HepG2 (cell line): ENCODE data around the gene UBAC2. TPM values are rescaled to one million over a fixed set of nuclear protein-coding genes. Genes with fewer than 3 reads are reported as not detected.

Experiments
- ATAC-seq: fragments of 200-7000 bp; cut with Tn5 transposase; 3 replicates; pipeline ENCODE4 v1.9.1; 2020; ENCODE audit warnings: mild to moderate bottlenecking, moderate library complexity
- BruUV-seq: library from RNA; stranded (reverse); fragments of 400-500 nt; replicated peaks from 2 replicates; lab custom pipeline; 2021; lab: Mats Ljungman, UMichigan
- CTCF ChIA-PET: fragments of 300-600 bp; formaldehyde crosslinking; extraction: SDS; loops from one replicate; lab custom pipeline; 2021; ENCODE audit warnings: low total read pairs, inconsistent platforms, low intra/inter-chr PET ratio; lab: Yijun Ruan, JAX
- POLR2A ChIA-PET: fragments of 350-600 bp; sonication (Branson Sonifier 250); formaldehyde crosslinking; loops from one replicate; lab custom pipeline; 2020; ENCODE audit warnings: antibody characterized with exemption, inconsistent platforms; lab: Yijun Ruan, JAX
- DNase-seq: peaks from one replicate; pipeline ENCODE4 v3.0.0-alpha.2; 2015; ENCODE audit warnings: low spot score
- FAIRE-seq: peaks from 3 replicates; lab custom pipeline; 2011; peaks lifted over from hg19 to GRCh38; lab: Jason Lieb, UNC
- H2AFZ ChIP-seq: one replicate; pipeline ENCODE4 v1.6.1; 2011; ENCODE audit warnings: low read length, inconsistent platforms
- H3K27ac ChIP-seq: fragments of 300-600 bp; 3 replicates; pipeline ENCODE4 v1.8.0; 2011; ENCODE audit warnings: mixed run types, mild to moderate bottlenecking, mixed read lengths, low read length, inconsistent platforms; ENCODE audit not compliant: insufficient read depth; ENCODE audit errors: extremely low read length
- H3K27me3 ChIP-seq, 2 experiments: fragments of 200-600 bp in 1 of 2; 2 replicates in 1 of 2; 3 replicates in 1 of 2; pipeline versions ENCODE4 v1.6.0 to v1.8.0; 2011; ENCODE audit warnings: low read length in 2 of 2, mild to moderate bottlenecking in 2 of 2, moderate library complexity in 2 of 2, inconsistent platforms in 1 of 2; ENCODE audit not compliant: insufficient read depth in 2 of 2, control insufficient read depth in 1 of 2
- H3K36me3 ChIP-seq, 2 experiments: fragments of 200-600 bp in 1 of 2; replicated peaks in 1 of 2; 2 replicates in 1 of 2; 3 replicates in 1 of 2; pipeline versions ENCODE4 v1.5.1 to v1.8.0; 2011; ENCODE audit warnings: low read length in 2 of 2, inconsistent platforms in 1 of 2; ENCODE audit not compliant: insufficient read depth in 2 of 2, control insufficient read depth in 1 of 2
- H3K4me1 ChIP-seq: 2 replicates; pipeline ENCODE4 v1.5.1; 2012; ENCODE audit warnings: low read length, inconsistent platforms; ENCODE audit not compliant: insufficient read depth
- H3K4me2 ChIP-seq: 2 replicates; pipeline ENCODE4 v1.6.0; 2011; ENCODE audit warnings: low read depth, low read length, inconsistent platforms
- H3K4me3 ChIP-seq, 3 experiments: fragments of 200-600 bp in 1 of 3; sonication (generic), shearing (Covaris generic) in 1 of 3; replicated peaks in 1 of 3; 2 replicates each; pipeline ENCODE4 v1.5.1; 2011 to 2016; ENCODE audit warnings: low read length in 3 of 3, inconsistent platforms in 2 of 3, low read depth in 2 of 3, mild to moderate bottlenecking in 2 of 3, control low read depth in 1 of 3, mixed read lengths in 1 of 3; ENCODE audit not compliant: insufficient read depth in 1 of 3
- H3K79me2 ChIP-seq: one replicate; pipeline ENCODE4 v1.6.1; 2011; ENCODE audit warnings: low read length, inconsistent platforms; ENCODE audit not compliant: insufficient read depth
- H3K9ac ChIP-seq: 2 replicates; pipeline ENCODE4 v1.6.0; 2011; ENCODE audit warnings: mild to moderate bottlenecking, low read depth, low read length, inconsistent platforms; ENCODE audit not compliant: insufficient read depth
- H3K9me3 ChIP-seq: 2 replicates; pipeline ENCODE4 v1.5.1; 2012; ENCODE audit warnings: mild to moderate bottlenecking, low read length
- H4K20me1 ChIP-seq: 2 replicates; pipeline ENCODE4 v1.6.0; 2011; ENCODE audit warnings: inconsistent platforms, mild to moderate bottlenecking, low read length, moderate library complexity; ENCODE audit not compliant: insufficient read depth
- CBX5 ChIP-seq: sonication (generic); formaldehyde crosslinking; IDR thresholded peaks from 2 replicates; pipeline ENCODE4 v1.4.0; 2020; ENCODE audit warnings: missing genetic modification reagents, borderline replicate concordance
- HNF1A ChIP-seq, 2 experiments: sonication (generic) in 1 of 2; formaldehyde crosslinking in 1 of 2; IDR thresholded peaks; 2 replicates each; pipeline versions ENCODE4 v1.4.0 to v1.6.1; 2016 to 2020; ENCODE audit warnings: borderline replicate concordance in 1 of 2, low read depth in 1 of 2, mild to moderate bottlenecking in 1 of 2, missing genetic modification reagents in 1 of 2
- ZC3H4 ChIP-seq: sonication (generic); formaldehyde crosslinking; IDR thresholded peaks from 2 replicates; pipeline ENCODE4 v1.4.0; 2020; ENCODE audit warnings: missing genetic modification reagents, borderline replicate concordance
- ZFP37 ChIP-seq: sonication (generic); formaldehyde crosslinking; IDR thresholded peaks from 2 replicates; pipeline ENCODE4 v1.4.0; 2020; ENCODE audit warnings: missing genetic modification reagents, borderline replicate concordance
- ZKSCAN8 ChIP-seq: IDR thresholded peaks from 2 replicates; pipeline ENCODE4 v1.6.1; 2016; ENCODE audit warnings: borderline replicate concordance, missing genetic modification reagents, missing compliant biosample characterization
- ZZZ3 ChIP-seq: sonication (generic); formaldehyde crosslinking; IDR thresholded peaks from 2 replicates; pipeline ENCODE4 v1.4.0; 2020; ENCODE audit warnings: missing genetic modification reagents, mild to moderate bottlenecking, borderline replicate concordance
- WGBS: methylation state at CpG from one replicate; pipeline ENCODE4 v1.1.6; 2017; ENCODE audit warnings: low lambda C conversion rate; 5-methylcytosine and 5-hydroxymethylcytosine counted together
- in situ Hi-C: cut with HindIII; loops from 2 replicates; pipeline ENCODE4 v1.10.0; 2017; ENCODE audit warnings: low pct_unique_long_range_greater_than_20kb; ENCODE audit not compliant: extremely low pct_ligation_motif_present
- intact Hi-C: fragments of 100-400 bp; cut with micrococcal nuclease; formaldehyde crosslinking; loops from one replicate; pipeline ENCODE4 v1.10.0; 2022; ENCODE audit not compliant: unreplicated experiment
- polyA plus RNA-seq, 8 experiments: library from polyadenylated mRNA; depleted of rRNA in 3 of 8; stranded (reverse) in 7 of 8; unstranded in 1 of 8; fragments of >200 nt; fragmentation: Illumina TruSeq in 4 of 8; extraction: Trizol in 4 of 8; gene quantifications; 2 replicates each; pipeline versions ENCODE4 v1.2.1 to v1.2.3, GENCODE V29; 2011 to 2016; ENCODE audit warnings: low read depth in 4 of 8, missing spikeins in 1 of 8, mixed read lengths in 1 of 8; ENCODE audit not compliant: insufficient read depth in 1 of 8
- total RNA-seq, 5 experiments: library from RNA; depleted of rRNA; stranded (reverse); fragments of >200 nt; fragmentation: Illumina TruSeq; extraction: Trizol; gene quantifications; 2 replicates each; pipeline ENCODE4 v1.2.3, GENCODE V29; 2016; ENCODE audit warnings: low read depth in 1 of 5
- TF ChIP-seq, protein P1 (sequence below): sonication (generic); formaldehyde crosslinking; IDR thresholded peaks from 2 replicates; pipeline ENCODE4 v1.4.0; 2020; ENCODE audit warnings: mild to moderate bottlenecking, missing genetic modification reagents
- TF ChIP-seq, protein P2 (sequence below): sonication (generic); formaldehyde crosslinking; IDR thresholded peaks from 2 replicates; pipeline ENCODE4 v1.5.0; 2020; ENCODE audit warnings: mild to moderate bottlenecking, missing genetic modification reagents

The UBAC2 gene
- total and polyA plus RNA-seq, 2 of the 13 experiments (the other 11 are each of a cell fraction or from before 2014, with no cell fraction given) = 61.3 to 80.8 TPM

- TF ChIP-seq, protein P1, sequence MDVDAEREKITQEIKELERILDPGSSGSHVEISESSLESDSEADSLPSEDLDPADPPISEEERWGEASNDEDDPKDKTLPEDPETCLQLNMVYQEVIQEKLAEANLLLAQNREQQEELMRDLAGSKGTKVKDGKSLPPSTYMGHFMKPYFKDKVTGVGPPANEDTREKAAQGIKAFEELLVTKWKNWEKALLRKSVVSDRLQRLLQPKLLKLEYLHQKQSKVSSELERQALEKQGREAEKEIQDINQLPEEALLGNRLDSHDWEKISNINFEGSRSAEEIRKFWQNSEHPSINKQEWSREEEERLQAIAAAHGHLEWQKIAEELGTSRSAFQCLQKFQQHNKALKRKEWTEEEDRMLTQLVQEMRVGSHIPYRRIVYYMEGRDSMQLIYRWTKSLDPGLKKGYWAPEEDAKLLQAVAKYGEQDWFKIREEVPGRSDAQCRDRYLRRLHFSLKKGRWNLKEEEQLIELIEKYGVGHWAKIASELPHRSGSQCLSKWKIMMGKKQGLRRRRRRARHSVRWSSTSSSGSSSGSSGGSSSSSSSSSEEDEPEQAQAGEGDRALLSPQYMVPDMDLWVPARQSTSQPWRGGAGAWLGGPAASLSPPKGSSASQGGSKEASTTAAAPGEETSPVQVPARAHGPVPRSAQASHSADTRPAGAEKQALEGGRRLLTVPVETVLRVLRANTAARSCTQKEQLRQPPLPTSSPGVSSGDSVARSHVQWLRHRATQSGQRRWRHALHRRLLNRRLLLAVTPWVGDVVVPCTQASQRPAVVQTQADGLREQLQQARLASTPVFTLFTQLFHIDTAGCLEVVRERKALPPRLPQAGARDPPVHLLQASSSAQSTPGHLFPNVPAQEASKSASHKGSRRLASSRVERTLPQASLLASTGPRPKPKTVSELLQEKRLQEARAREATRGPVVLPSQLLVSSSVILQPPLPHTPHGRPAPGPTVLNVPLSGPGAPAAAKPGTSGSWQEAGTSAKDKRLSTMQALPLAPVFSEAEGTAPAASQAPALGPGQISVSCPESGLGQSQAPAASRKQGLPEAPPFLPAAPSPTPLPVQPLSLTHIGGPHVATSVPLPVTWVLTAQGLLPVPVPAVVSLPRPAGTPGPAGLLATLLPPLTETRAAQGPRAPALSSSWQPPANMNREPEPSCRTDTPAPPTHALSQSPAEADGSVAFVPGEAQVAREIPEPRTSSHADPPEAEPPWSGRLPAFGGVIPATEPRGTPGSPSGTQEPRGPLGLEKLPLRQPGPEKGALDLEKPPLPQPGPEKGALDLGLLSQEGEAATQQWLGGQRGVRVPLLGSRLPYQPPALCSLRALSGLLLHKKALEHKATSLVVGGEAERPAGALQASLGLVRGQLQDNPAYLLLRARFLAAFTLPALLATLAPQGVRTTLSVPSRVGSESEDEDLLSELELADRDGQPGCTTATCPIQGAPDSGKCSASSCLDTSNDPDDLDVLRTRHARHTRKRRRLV (CRISPR knock-in tag) = no peak
- TF ChIP-seq ZKSCAN8 (no peak), ZZZ3 (CRISPR knock-in tag) (no peak), ZFP37 (CRISPR knock-in tag) (no peak)
Measured at GRCh38 chr13:99305158-99305557, 104.5 kb downstream of the UBAC2 start (continued).

DNA sequence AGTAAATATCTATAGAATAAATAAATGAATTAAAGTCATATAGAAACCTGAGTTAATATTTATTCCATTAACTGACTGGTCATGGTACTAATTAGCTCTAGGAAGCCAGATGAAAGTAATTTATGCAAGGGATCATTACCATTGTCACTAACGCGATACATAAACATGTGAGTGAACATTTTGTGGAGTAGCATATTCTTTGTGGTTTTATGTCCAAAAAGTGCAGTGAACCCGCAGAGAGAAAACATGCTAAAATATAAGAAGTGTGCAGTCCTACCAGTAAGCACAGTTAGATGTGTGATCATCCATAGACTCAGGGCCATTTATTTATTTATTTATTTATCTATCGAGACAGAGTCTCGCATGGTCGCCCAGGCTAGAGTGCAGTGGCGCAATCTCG, 104.9 kb downstream of the UBAC2 start:
- CTCF ChIA-PET = no interaction called here
- intact Hi-C loops = no loop called here
- TF ChIP-seq HNF1A (IDR thresholded peaks at IDR 0.05; ENCODE audit: low read depth) (no peak), HNF1A (CRISPR knock-in tag; IDR thresholded peaks at IDR 0.05; ENCODE audit: borderline replicate concordance) (no peak), CBX5 (CRISPR knock-in tag) (no peak), ZC3H4 (CRISPR knock-in tag) (no peak)
- TF ChIP-seq, protein P2, sequence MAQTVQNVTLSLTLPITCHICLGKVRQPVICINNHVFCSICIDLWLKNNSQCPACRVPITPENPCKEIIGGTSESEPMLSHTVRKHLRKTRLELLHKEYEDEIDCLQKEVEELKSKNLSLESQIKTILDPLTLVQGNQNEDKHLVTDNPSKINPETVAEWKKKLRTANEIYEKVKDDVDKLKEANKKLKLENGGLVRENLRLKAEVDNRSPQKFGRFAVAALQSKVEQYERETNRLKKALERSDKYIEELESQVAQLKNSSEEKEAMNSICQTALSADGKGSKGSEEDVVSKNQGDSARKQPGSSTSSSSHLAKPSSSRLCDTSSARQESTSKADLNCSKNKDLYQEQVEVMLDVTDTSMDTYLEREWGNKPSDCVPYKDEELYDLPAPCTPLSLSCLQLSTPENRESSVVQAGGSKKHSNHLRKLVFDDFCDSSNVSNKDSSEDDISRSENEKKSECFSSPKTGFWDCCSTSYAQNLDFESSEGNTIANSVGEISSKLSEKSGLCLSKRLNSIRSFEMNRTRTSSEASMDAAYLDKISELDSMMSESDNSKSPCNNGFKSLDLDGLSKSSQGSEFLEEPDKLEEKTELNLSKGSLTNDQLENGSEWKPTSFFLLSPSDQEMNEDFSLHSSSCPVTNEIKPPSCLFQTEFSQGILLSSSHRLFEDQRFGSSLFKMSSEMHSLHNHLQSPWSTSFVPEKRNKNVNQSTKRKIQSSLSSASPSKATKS = no peak

More for the DNA sequence above, 104.9 kb downstream of the UBAC2 start:
- H3K36me3 ChIP-seq = peaks cover 2 to 11% of the 10 kb centered on the region in 2 experiments; a peak in 4 of 5 replicates
- H3K9me3 ChIP-seq = no peaks in the 10 kb centered on the region
- no peak overlapping the region for H3K9ac ChIP-seq
- WGBS = 98% methylated on average over 8 of the region's 8 CpGs
- H2AFZ ChIP-seq = no peak overlapping the region
- no peaks in the 10 kb centered on the region for H3K4me1 ChIP-seq
- no peak overlapping the region for H3K4me3 ChIP-seq
- FAIRE-seq = no peak
- H3K4me2 ChIP-seq = no peak overlapping the region
- in situ Hi-C loops = no loop called here
- H4K20me1 ChIP-seq = no peaks in the 10 kb centered on the region
- no peak for ATAC-seq
- H3K79me2 ChIP-seq = no peaks in the 10 kb centered on the region
- BruUV-seq = no TSS peak
- no peak overlapping the region for H3K27ac ChIP-seq
- H3K27me3 ChIP-seq = no peaks in the 10 kb centered on the region
- DNase-seq = no peak
- POLR2A ChIA-PET = no interaction called here
